ENCODE data around the gene INF2.

DNA sequence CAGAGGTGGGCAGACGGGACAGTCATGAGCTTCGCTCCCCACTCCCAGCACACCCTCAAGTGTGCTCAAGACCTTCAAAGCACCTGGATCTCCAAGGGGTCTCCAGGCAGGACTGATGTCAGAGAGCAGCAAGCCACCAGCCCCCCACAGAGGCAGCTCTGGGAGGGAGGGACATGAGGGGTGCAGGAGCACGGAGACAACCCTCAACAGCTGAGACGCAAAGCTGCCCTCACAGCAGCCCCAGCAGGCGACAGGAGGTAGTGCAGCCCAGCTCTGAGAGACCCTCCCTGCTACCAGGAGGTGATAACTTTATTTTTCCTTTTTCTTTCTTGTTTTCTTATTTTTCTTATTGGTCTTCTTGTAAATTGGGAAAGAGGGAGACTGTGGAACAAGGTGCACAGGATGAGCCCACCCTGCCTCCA, 81.4 kb downstream of the INF2 start:
- TF ChIP-seq ZNF717 (CRISPR knock-in tag; IDR thresholded peaks at IDR 0.05) (no peak), BHLHE40 (IDR thresholded peaks at IDR 0.05; ENCODE audit: low read length) (no peak), GTF2F1 (IDR thresholded peaks at IDR 0.05; ENCODE audit: low read depth, low read length) (no peak), ZFP36 (IDR thresholded peaks at IDR 0.05; ENCODE audit: low read depth, low read length, partially characterized antibody) (no peak), SREBF2 (CRISPR knock-in tag; IDR thresholded peaks at IDR 0.05) (no peak), RCOR1 (IDR thresholded peaks at IDR 0.05; ENCODE audit: borderline replicate concordance in 1 of 2, low read depth in 2 of 2, low read length in 2 of 2) (no peak), LEF1 (IDR thresholded peaks at IDR 0.05) (no peak), POU5F1 (IDR thresholded peaks at IDR 0.05; ENCODE audit: borderline replicate concordance, low read depth, low read length, partially characterized antibody) (no peak), SAFB (IDR thresholded peaks at IDR 0.05; ENCODE audit: borderline replicate concordance, low read depth, low read length) (no peak), ZNF586 (CRISPR knock-in tag; conservative IDR thresholded peaks at IDR 0.05) (no peak), ZNF124 (CRISPR knock-in tag; IDR thresholded peaks at IDR 0.05) (no peak)
- TF ChIP-seq, protein P1, sequence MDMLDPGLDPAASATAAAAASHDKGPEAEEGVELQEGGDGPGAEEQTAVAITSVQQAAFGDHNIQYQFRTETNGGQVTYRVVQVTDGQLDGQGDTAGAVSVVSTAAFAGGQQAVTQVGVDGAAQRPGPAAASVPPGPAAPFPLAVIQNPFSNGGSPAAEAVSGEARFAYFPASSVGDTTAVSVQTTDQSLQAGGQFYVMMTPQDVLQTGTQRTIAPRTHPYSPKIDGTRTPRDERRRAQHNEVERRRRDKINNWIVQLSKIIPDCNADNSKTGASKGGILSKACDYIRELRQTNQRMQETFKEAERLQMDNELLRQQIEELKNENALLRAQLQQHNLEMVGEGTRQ (CRISPR knock-in tag; IDR thresholded peaks at IDR 0.05) = no peak
- TF ChIP-seq, protein P2, sequence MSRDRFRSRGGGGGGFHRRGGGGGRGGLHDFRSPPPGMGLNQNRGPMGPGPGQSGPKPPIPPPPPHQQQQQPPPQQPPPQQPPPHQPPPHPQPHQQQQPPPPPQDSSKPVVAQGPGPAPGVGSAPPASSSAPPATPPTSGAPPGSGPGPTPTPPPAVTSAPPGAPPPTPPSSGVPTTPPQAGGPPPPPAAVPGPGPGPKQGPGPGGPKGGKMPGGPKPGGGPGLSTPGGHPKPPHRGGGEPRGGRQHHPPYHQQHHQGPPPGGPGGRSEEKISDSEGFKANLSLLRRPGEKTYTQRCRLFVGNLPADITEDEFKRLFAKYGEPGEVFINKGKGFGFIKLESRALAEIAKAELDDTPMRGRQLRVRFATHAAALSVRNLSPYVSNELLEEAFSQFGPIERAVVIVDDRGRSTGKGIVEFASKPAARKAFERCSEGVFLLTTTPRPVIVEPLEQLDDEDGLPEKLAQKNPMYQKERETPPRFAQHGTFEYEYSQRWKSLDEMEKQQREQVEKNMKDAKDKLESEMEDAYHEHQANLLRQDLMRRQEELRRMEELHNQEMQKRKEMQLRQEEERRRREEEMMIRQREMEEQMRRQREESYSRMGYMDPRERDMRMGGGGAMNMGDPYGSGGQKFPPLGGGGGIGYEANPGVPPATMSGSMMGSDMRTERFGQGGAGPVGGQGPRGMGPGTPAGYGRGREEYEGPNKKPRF (IDR thresholded peaks at IDR 0.05; ENCODE audit: low read depth, low read length) = no peak

All from K562 (cell line).